Caco-2 (cell line): ENCODE results near the gene GPX4. TPM values are rescaled to one million over a fixed set of nuclear protein-coding genes. Genes with fewer than 3 reads are reported as not detected.

Source experiments
- BruUV-seq: library from RNA; stranded (reverse); fragments of 400-500 nt; replicated peaks from 2 replicates; lab custom pipeline; 2021; lab: Mats Ljungman, UMichigan
- CTCF ChIA-PET: fragments of 300-600 bp; sonication (Branson Sonifier 250); formaldehyde crosslinking; loops from one replicate; lab custom pipeline; 2022; ENCODE audit warnings: antibody characterized with exemption; lab: Charles Lee
- POLR2A ChIA-PET: fragments of 300-600 bp; sonication (Branson Sonifier 250); formaldehyde crosslinking; loops from one replicate; lab custom pipeline; 2022; ENCODE audit warnings: antibody characterized with exemption; lab: Charles Lee
- DNase-seq, 2 experiments: peaks; one replicate each; pipeline versions ENCODE4 v3.0.0 to v3.0.0-alpha.2; 2020 to 2022
- H3K27me3 ChIP-seq: replicated peaks from 2 replicates; pipeline ENCODE4 v1.6.0; 2011; ENCODE audit warnings: low read length; ENCODE audit not compliant: control insufficient read depth, insufficient read depth
- H3K36me3 ChIP-seq: 2 replicates; pipeline ENCODE4 v1.5.1; 2011; ENCODE audit warnings: low read length; ENCODE audit not compliant: control insufficient read depth, insufficient read depth
- H3K4me1 ChIP-seq: fragments of 250-450 bp; sonication (Bioruptor Pico); 2 replicates; pipeline ENCODE4 v1.5.1; 2020; ENCODE audit warnings: mild to moderate bottlenecking
- H3K4me3 ChIP-seq: 2 replicates; pipeline ENCODE4 v1.5.1; 2011; ENCODE audit warnings: low read depth, mild to moderate bottlenecking, control low read depth, low read length
- H3K9me3 ChIP-seq: fragments of 250-450 bp; sonication (Bioruptor Pico); 2 replicates; pipeline ENCODE4 v1.5.1; 2020; ENCODE audit warnings: mild to moderate bottlenecking, moderate library complexity
- H3K27ac Mint-ChIP-seq: one replicate; pipeline ENCODE4 v1.8.0; 2022; ENCODE audit warnings: mixed read lengths; ENCODE audit not compliant: unreplicated experiment
- H3K27me3 Mint-ChIP-seq: one replicate; pipeline ENCODE4 v1.8.0; 2022; ENCODE audit warnings: mixed read lengths; ENCODE audit not compliant: insufficient read depth, unreplicated experiment
- H3K36me3 Mint-ChIP-seq: one replicate; pipeline ENCODE4 v1.8.0; 2022; ENCODE audit warnings: mild to moderate bottlenecking, mixed read lengths; ENCODE audit not compliant: insufficient read depth, unreplicated experiment
- H3K4me1 Mint-ChIP-seq: one replicate; pipeline ENCODE4 v1.8.0; 2022; ENCODE audit warnings: low read depth, mixed read lengths; ENCODE audit not compliant: unreplicated experiment
- H3K4me3 Mint-ChIP-seq: one replicate; pipeline ENCODE4 v1.8.0; 2022; ENCODE audit warnings: mild to moderate bottlenecking, moderate library complexity, mixed read lengths; ENCODE audit not compliant: unreplicated experiment
- H3K9me3 Mint-ChIP-seq: one replicate; pipeline ENCODE4 v1.8.0; 2022; ENCODE audit warnings: mixed read lengths; ENCODE audit not compliant: unreplicated experiment
- CTCF ChIP-seq, 2 experiments: fragments of 200-600 bp in 1 of 2; IDR thresholded peaks; 1 replicate in 1 of 2; 2 replicates in 1 of 2; pipeline versions ENCODE4 v1.5.1 to v1.8.0; 2011 to 2022; ENCODE audit warnings: antibody characterized with exemption in 1 of 2, control low read depth in 1 of 2, inconsistent platforms in 1 of 2, low read depth in 1 of 2, low read length in 1 of 2, mild to moderate bottlenecking in 1 of 2, moderate library complexity in 1 of 2; ENCODE audit not compliant: insufficient read depth in 1 of 2, severe bottlenecking in 1 of 2, unreplicated experiment in 1 of 2
- intact Hi-C: fragments of 100-400 bp; cut with micrococcal nuclease; formaldehyde crosslinking; loops from one replicate; pipeline ENCODE4 v1.10.0; 2022; ENCODE audit not compliant: unreplicated experiment
- total RNA-seq: library from RNA; stranded (reverse); gene quantifications from 2 replicates; pipeline ENCODE4 v1.2.3, GENCODE V29; 2022

The GPX4 gene
- total RNA-seq, 1 experiment from 2014 or later = 500 TPM

GRCh38 chr19:1088416-1089010 lies 15.3 kb upstream of the GPX4 start:
- ChIA-PET POLR2A (no interaction called here), CTCF (no interaction called here)
- DNase-seq = no peak
- Mint-ChIP-seq H3K4me1 (no peaks in the 10 kb centered on the region), H3K36me3 (peaks cover 74% of the 10 kb centered on the region), H3K4me3 (no peak overlapping the region), H3K9me3 (no peaks in the 10 kb centered on the region), H3K27ac (peak overlapping the region; percentile 60), H3K27me3 (no peaks in the 10 kb centered on the region)
- no TSS peak for BruUV-seq
- TF ChIP-seq CTCF (IDR thresholded peaks at IDR 0.05; ENCODE audit: insufficient read depth in 1 of 2, low read depth in 1 of 2, low read length in 1 of 2, severe bottlenecking in 1 of 2, unreplicated experiment in 1 of 2) = no peak
- Histone ChIP-seq H3K4me3 (no peak overlapping the region), H3K9me3 (no peaks in the 10 kb centered on the region), H3K27me3 (no peaks in the 10 kb centered on the region), H3K36me3 (no peaks in the 10 kb centered on the region; the same call in 1 of the 2 replicates), H3K4me1 (no peaks in the 10 kb centered on the region)
- intact Hi-C loops = no loop called here

- DNase-seq = no peak
- intact Hi-C loops = no loop called here
- ChIA-PET CTCF (no interaction called here), POLR2A (no interaction called here)
- Mint-ChIP-seq H3K27me3 (no peaks in the 10 kb centered on the region), H3K27ac (no peak overlapping the region), H3K4me1 (no peaks in the 10 kb centered on the region), H3K36me3 (peaks cover 70% of the 10 kb centered on the region), H3K9me3 (no peaks in the 10 kb centered on the region), H3K4me3 (no peak overlapping the region)
- no peaks in the 10 kb centered on the region; the same call in 1 of the 2 replicates for H3K36me3 ChIP-seq
- no peak for TF ChIP-seq CTCF (IDR thresholded peaks at IDR 0.05; ENCODE audit: insufficient read depth in 1 of 2, low read depth in 1 of 2, low read length in 1 of 2, severe bottlenecking in 1 of 2, unreplicated experiment in 1 of 2)
- no peaks in the 10 kb centered on the region for H3K9me3 ChIP-seq
- peaks cover 5% of the 10 kb centered on the region; the same call in 1 of the 2 replicates for H3K4me1 ChIP-seq
- no peak overlapping the region for H3K4me3 ChIP-seq
- no TSS peak for BruUV-seq
- no peaks in the 10 kb centered on the region for H3K27me3 ChIP-seq
These were observed 14.5 kb upstream of the GPX4 start for GRCh38 chr19:1089126-1089771.

DNA sequence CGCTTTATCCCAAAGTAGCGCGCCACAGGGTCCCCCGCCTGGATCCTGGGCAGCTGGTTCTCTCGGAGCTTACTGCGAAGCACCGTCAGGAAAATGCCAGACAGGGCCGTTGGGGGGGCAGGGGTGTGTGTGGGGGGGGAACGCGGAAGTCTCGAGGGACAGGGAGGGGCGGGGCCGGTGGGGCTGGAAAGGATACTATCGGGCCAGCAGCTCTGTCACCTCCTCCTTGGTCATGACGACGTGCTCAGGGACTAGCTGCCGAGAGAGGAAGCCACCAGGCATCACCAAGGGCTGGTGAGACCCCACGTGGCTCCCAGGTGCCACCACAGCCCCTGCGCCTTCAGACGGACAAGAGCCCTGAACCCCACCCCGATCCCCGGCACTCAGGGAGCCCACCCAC lies 13.9 kb upstream of the GPX4 start:
- Histone ChIP-seq H3K9me3 (no peaks in the 10 kb centered on the region), H3K4me1 (peaks cover 5% of the 10 kb centered on the region; the same call in 1 of the 2 replicates), H3K36me3 (no peaks in the 10 kb centered on the region; the same call in 1 of the 2 replicates), H3K4me3 (no peak overlapping the region), H3K27me3 (no peaks in the 10 kb centered on the region)
- CTCF ChIA-PET = interaction anchor here (0.6 kb wide), 1 partner anchor 10 kb away, joined by 3 read pairs; no protein-coding TSS in a partner anchor
- DNase-seq = no peak
- Mint-ChIP-seq H3K27ac (no peak overlapping the region), H3K4me3 (no peak overlapping the region), H3K27me3 (no peaks in the 10 kb centered on the region), H3K36me3 (peaks cover 67% of the 10 kb centered on the region), H3K9me3 (no peaks in the 10 kb centered on the region), H3K4me1 (no peaks in the 10 kb centered on the region)
- POLR2A ChIA-PET = no interaction called here
- TF ChIP-seq CTCF (IDR thresholded peaks at IDR 0.05; ENCODE audit: insufficient read depth in 1 of 2, low read depth in 1 of 2, low read length in 1 of 2, severe bottlenecking in 1 of 2, unreplicated experiment in 1 of 2) = no peak
- intact Hi-C loops = no loop called here
- no TSS peak for BruUV-seq
